HG02938 (cell line): ENCODE measurements around the gene IL1RAPL1.

ENCODE experiments used
- ATAC-seq: cut with Tn5 transposase; IDR thresholded peaks from one replicate; pipeline ENCODE4 v1.9.1; 2021; ENCODE audit warnings: mild to moderate bottlenecking, moderate library complexity; ENCODE audit not compliant: unreplicated experiment

Gene IL1RAPL1

GRCh38 chrX:28586981-28587551, at the start of gene IL1RAPL1:
Gene IL1RAPL1 (plus strand): TSS chrX:28587446.
- no peak for ATAC-seq

- no peak for ATAC-seq
Observed at GRCh38 chrX:28542791-28543190, 44.5 kb upstream of the IL1RAPL1 start.

GRCh38 chrX:28549838-28550237, 37.4 kb upstream of the IL1RAPL1 start:
- no peak for ATAC-seq

- ATAC-seq: no peak
Observed at GRCh38 chrX:28550331-28550872, 36.8 kb upstream of the IL1RAPL1 start.

- ATAC-seq: no peak
Observed at GRCh38 chrX:28552322-28552721, 34.9 kb upstream of the IL1RAPL1 start.

GRCh38 chrX:28552882-28553829, 34.1 kb upstream of the IL1RAPL1 start:
- ATAC-seq: no peak

GRCh38 chrX:28576117-28576516, 11.1 kb upstream of the IL1RAPL1 start:
- no peak for ATAC-seq

- no peak for ATAC-seq
Observed at GRCh38 chrX:28581522-28581921, 5.7 kb upstream of the IL1RAPL1 start.

- no peak for ATAC-seq
Observed at GRCh38 chrX:28582511-28582910, 4.7 kb upstream of the IL1RAPL1 start.

GRCh38 chrX:28584025-28584424, 3.2 kb upstream of the IL1RAPL1 start:
- ATAC-seq: no peak

- no peak for ATAC-seq
Observed at GRCh38 chrX:28585767-28586166, 1.5 kb upstream of the IL1RAPL1 start.

GRCh38 chrX:28586286-28586685, 960 bp upstream of the IL1RAPL1 start:
- ATAC-seq: no peak

GRCh38 chrX:28589046-28589445, 1.8 kb downstream of the IL1RAPL1 start:
- ATAC-seq: no peak

- no peak for ATAC-seq
Observed at GRCh38 chrX:28590396-28590795, 3.1 kb downstream of the IL1RAPL1 start.

GRCh38 chrX:28591542-28591941, 4.3 kb downstream of the IL1RAPL1 start:
- no peak for ATAC-seq

GRCh38 chrX:28595346-28595745, 8.1 kb downstream of the IL1RAPL1 start:
- ATAC-seq: no peak

- no peak for ATAC-seq
Observed at GRCh38 chrX:28599957-28600356, 12.7 kb downstream of the IL1RAPL1 start.

GRCh38 chrX:28609003-28609402, 21.8 kb downstream of the IL1RAPL1 start:
- no peak for ATAC-seq

- no peak for ATAC-seq
Observed at GRCh38 chrX:28609917-28610613, 22.8 kb downstream of the IL1RAPL1 start.

GRCh38 chrX:28610746-28611145, 23.5 kb downstream of the IL1RAPL1 start:
- no peak for ATAC-seq

GRCh38 chrX:28613558-28613957, 26.3 kb downstream of the IL1RAPL1 start:
- ATAC-seq: no peak
